Mononuclear cell (primary cell): ENCODE data around the gene SLITRK6. TPM values are rescaled to one million over a fixed set of nuclear protein-coding genes. Genes with fewer than 3 reads are reported as not detected.
"Not testable (repeated sequence)": the region's sequence is repeated elsewhere in the genome, so short reads cannot be mapped to it uniquely, and the experiment has no call there.

Source experiments
- H3K27me3 ChIP-seq: 2 replicates; pipeline ENCODE4 v1.6.0; 2011; ENCODE audit warnings: low read length, control low read depth; ENCODE audit not compliant: insufficient read depth
- H3K4me1 ChIP-seq: 2 replicates; pipeline ENCODE4 v1.5.1; 2011; ENCODE audit warnings: mild to moderate bottlenecking, low read length, control low read depth; ENCODE audit not compliant: insufficient read depth
- H3K4me3 ChIP-seq: 2 replicates; pipeline ENCODE4 v1.5.1; 2011; ENCODE audit warnings: mild to moderate bottlenecking, low read length, moderate library complexity
- H3K9me3 ChIP-seq: 2 replicates; pipeline ENCODE4 v1.5.1; 2011; ENCODE audit warnings: low read depth, mild to moderate bottlenecking, control low read depth, low read length
- total RNA-seq: library from RNA; depleted of rRNA; stranded (reverse); fragments of >200 nt; gene quantifications from one replicate; pipeline ENCODE4 v1.2.3, GENCODE V29; 2012

SLITRK6 gene
- total RNA-seq, 1 donor, result under 0.01 TPM

GRCh38 chr13:85772367-85772766 lies 26.9 kb downstream of the SLITRK6 start:
- no peaks in the 10 kb centered on the region for H3K4me1 ChIP-seq

DNA sequence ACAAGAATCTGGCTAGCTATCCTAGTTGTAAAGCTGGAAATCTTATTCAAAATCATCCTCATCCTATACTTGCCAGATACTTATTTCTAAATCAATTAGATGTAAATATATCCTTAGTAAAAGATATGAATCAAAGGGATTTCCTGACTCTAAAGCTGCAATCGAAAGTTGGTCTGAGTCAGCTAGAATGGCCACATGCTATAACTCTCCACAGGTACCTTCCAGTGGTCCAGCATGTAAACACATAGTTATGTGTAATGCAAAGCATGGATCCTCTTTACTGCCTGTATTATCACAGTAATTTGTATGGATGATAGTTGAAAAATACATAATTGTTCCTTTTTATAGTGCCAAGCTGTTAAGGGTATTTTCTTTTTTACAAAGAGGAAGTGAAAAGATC lies 27.4 kb downstream of the SLITRK6 start:
- Histone ChIP-seq H3K4me3 (no peak overlapping the region), H3K4me1 (no peaks in the 10 kb centered on the region), H3K9me3 (no peaks in the 10 kb centered on the region), H3K27me3 (no peaks in the 10 kb centered on the region)

More at GRCh38 chr13:85772367-85772766, 26.9 kb downstream of the SLITRK6 start:
- no peak overlapping the region for H3K4me3 ChIP-seq
- H3K27me3 ChIP-seq, result no peaks in the 10 kb centered on the region
- no peaks in the 10 kb centered on the region for H3K9me3 ChIP-seq

GRCh38 chr13:85768946-85769345 lies 30.3 kb downstream of the SLITRK6 start:
- H3K4me3 ChIP-seq, result no peak overlapping the region

DNA sequence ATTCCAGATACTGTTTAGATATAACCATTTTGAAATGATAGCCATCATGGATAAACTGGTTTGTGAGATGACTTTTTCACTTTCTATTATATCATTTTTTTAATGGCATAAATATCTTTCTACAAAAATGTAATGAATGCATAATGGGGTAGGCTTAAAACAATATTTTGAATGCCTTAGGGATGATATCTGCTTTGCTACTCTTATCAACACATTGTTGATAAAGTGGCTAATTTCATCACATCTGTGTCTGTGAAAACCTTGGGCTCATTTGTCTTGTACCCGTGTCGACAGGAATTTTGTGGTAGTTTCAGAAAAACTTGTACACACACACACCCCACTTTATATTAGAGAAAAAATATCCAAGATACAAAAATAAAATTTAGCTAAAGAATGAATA lies 44.1 kb downstream of the SLITRK6 start:
- H3K9me3 ChIP-seq, result no peaks in the 10 kb centered on the region
- no peaks in the 10 kb centered on the region for H3K27me3 ChIP-seq
- no peak overlapping the region for H3K4me3 ChIP-seq
- no peaks in the 10 kb centered on the region for H3K4me1 ChIP-seq

More at GRCh38 chr13:85768946-85769345, 30.3 kb downstream of the SLITRK6 start:
- H3K4me1 ChIP-seq, result no peaks in the 10 kb centered on the region
- H3K27me3 ChIP-seq, result no peaks in the 10 kb centered on the region
- no peaks in the 10 kb centered on the region for H3K9me3 ChIP-seq

- not testable (repeated sequence) for H3K4me1 ChIP-seq, H3K9me3 ChIP-seq, H3K27me3 ChIP-seq, H3K4me3 ChIP-seq
These were observed 55.9 kb downstream of the SLITRK6 start for GRCh38 chr13:85743201-85743770.
